GM23248 (cell line): Measurements from ENCODE around the gene CD6.

Experiments used
- EZH2 ChIP-seq: fragments of 200-600 bp; sonication (generic); IDR thresholded peaks from 2 replicates; pipeline ENCODE4 v1.6.1; 2018; ENCODE audit warnings: antibody characterized with exemption, mild to moderate bottlenecking; ENCODE audit not compliant: insufficient read depth, poor library complexity, severe bottlenecking
- EZH2phosphoT487 ChIP-seq: fragments of 200-600 bp; sonication (generic); IDR thresholded peaks from 2 replicates; pipeline ENCODE4 v1.6.1; 2018; ENCODE audit warnings: antibody characterized with exemption, moderate library complexity, mild to moderate bottlenecking, low read depth; ENCODE audit not compliant: insufficient read depth

- TF ChIP-seq EZH2phosphoT487: no peak
- no peak for TF ChIP-seq EZH2
These were observed 55.8 kb downstream of the CD6 start for GRCh38 chr11:61027141-61027840.
